CD8-positive, alpha-beta memory T cell (primary cell): ENCODE measurements around the gene PLPPR1. TPM values are rescaled to one million over a fixed set of nuclear protein-coding genes. Genes with fewer than 3 reads are reported as not detected.
"Not testable (repeated sequence)": the region's sequence is repeated elsewhere in the genome, so short reads cannot be mapped to it uniquely, and the experiment has no call there.

Experiments
- CTCF ChIA-PET: fragments of 350-600 bp; sonication (Branson Sonifier 250); formaldehyde crosslinking; loops from one replicate; lab custom pipeline; 2021; ENCODE audit warnings: antibody characterized with exemption; lab: Charles Lee
- POLR2A ChIA-PET: fragments of 350-600 bp; sonication (Branson Sonifier 250); formaldehyde crosslinking; loops from one replicate; lab custom pipeline; 2021; ENCODE audit warnings: antibody characterized with exemption; lab: Charles Lee
- DNase-seq, 5 donors: peaks; one replicate each; pipeline versions ENCODE4 v3.0.0 to v3.0.0-alpha.2; 2020 to 2022; ENCODE audit warnings: mixed read lengths in 1 of 5
- H3K27ac ChIP-seq: one replicate; pipeline ENCODE4 v1.7.0; 2013; ENCODE audit warnings: low read depth, mild to moderate bottlenecking, low read length, moderate library complexity
- H3K27me3 ChIP-seq: 2 replicates; pipeline ENCODE4 v1.7.0; 2013; ENCODE audit warnings: low read length, mild to moderate bottlenecking; ENCODE audit not compliant: insufficient read depth, poor library complexity, severe bottlenecking
- H3K36me3 ChIP-seq: 2 replicates; pipeline ENCODE4 v1.7.0; 2013; ENCODE audit warnings: mild to moderate bottlenecking, low read length, moderate library complexity; ENCODE audit not compliant: insufficient read depth
- H3K4me1 ChIP-seq: 2 replicates; pipeline ENCODE4 v1.7.0; 2013; ENCODE audit warnings: mild to moderate bottlenecking, low read length, moderate library complexity; ENCODE audit not compliant: insufficient read depth
- H3K4me3 ChIP-seq: 2 replicates; pipeline ENCODE4 v1.7.0; 2013; ENCODE audit warnings: mild to moderate bottlenecking, low read length
- H3K9me3 ChIP-seq: 2 replicates; pipeline ENCODE4 v1.7.0; 2013; ENCODE audit warnings: mild to moderate bottlenecking, low read length
- H3K27ac Mint-ChIP-seq, 8 donors: one replicate each; pipeline ENCODE4 v1.8.0; 2020 to 2021; ENCODE audit warnings: mixed read lengths in 8 of 8, mild to moderate bottlenecking in 6 of 8, inconsistent platforms in 3 of 8, moderate library complexity in 3 of 8
- H3K27me3 Mint-ChIP-seq, 2 donors: one replicate each; pipeline ENCODE4 v1.8.0; 2020 to 2021; ENCODE audit warnings: mixed read lengths in 2 of 2, mild to moderate bottlenecking in 1 of 2, moderate library complexity in 1 of 2
- H3K36me3 Mint-ChIP-seq, 3 donors: one replicate each; pipeline ENCODE4 v1.8.0; 2020 to 2021; ENCODE audit warnings: mixed read lengths in 3 of 3, inconsistent platforms in 1 of 3, mild to moderate bottlenecking in 1 of 3
- H3K4me1 Mint-ChIP-seq, 3 donors: one replicate each; pipeline ENCODE4 v1.8.0; 2020 to 2021; ENCODE audit warnings: mixed read lengths in 3 of 3, inconsistent platforms in 1 of 3, mild to moderate bottlenecking in 1 of 3
- H3K4me3 Mint-ChIP-seq, 7 donors: one replicate each; pipeline ENCODE4 v1.8.0; 2020 to 2021; ENCODE audit warnings: mixed read lengths in 7 of 7, mild to moderate bottlenecking in 6 of 7, moderate library complexity in 4 of 7, inconsistent platforms in 2 of 7
- H3K9me3 Mint-ChIP-seq, 5 donors: one replicate each; pipeline ENCODE4 v1.8.0; 2020 to 2022; ENCODE audit warnings: mixed read lengths in 5 of 5, mild to moderate bottlenecking in 3 of 5, moderate library complexity in 2 of 5, inconsistent platforms in 1 of 5
- polyA plus RNA-seq: library from polyadenylated mRNA; unstranded; fragments of 300-500 nt; fragmentation: Illumina TruSeq; gene quantifications from one replicate; pipeline ENCODE4 v1.2.3, GENCODE V29; 2021
- total RNA-seq, 2 experiments: library from RNA; stranded (reverse); gene quantifications; one replicate each; pipeline ENCODE4 v1.2.3, GENCODE V29; 2021

PLPPR1 gene
- total and polyA plus RNA-seq, 3 experiments from 2014 or later: not detected

DNA sequence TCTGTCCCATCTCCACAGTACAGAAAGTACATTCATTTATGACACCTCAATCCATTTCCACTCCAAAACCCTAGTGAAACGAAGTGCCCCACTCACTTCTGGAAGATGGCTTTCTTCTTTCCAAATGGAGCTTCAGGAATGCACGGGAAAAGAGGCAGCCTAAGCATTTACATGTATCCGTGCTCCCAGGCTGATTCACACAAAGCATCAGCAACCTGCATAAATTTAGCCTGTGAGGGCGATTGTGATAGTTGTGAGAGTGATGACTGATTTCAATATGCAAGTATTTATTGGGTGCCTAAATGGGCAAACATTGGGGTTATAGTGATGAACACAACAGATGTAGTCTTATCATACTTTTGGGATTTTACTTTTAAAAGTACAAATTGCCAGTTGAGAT, 86.6 kb downstream of the PLPPR1 start:
- CTCF ChIA-PET: no interaction called here
- no peak for DNase-seq
- Mint-ChIP-seq H3K9me3 (peaks cover 0 to 2% (median 2%) of the 10 kb centered on the region in 5 donors), H3K36me3 (no peaks in the 10 kb centered on the region), H3K4me1 (no peaks in the 10 kb centered on the region), H3K27ac (no peak overlapping the region), H3K4me3 (no peak overlapping the region), H3K27me3 (no peaks in the 10 kb centered on the region)
- POLR2A ChIA-PET: no interaction called here
- Histone ChIP-seq H3K9me3 (no peaks in the 10 kb centered on the region), H3K4me1 (no peaks in the 10 kb centered on the region), H3K27ac (no peak overlapping the region), H3K36me3 (no peaks in the 10 kb centered on the region), H3K27me3 (no peaks in the 10 kb centered on the region), H3K4me3 (no peak overlapping the region)

DNA sequence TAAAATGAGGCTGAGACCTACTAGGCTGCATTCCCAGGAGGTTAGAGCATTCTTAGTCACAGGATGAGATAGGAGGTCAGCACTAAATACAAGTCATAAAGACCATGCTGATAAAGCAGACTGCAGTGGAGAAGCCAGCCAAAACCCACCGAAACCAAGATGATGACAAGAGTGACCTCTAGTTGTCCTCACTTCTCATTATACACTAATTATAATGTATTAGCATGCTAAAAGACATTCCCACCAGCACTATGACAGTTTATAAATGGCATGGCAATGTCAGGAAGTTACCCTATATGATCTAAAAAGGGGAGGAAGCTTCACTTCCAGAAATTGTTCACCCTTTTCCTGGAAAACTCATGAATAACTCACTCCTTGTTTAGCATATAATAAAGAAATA, 88.6 kb downstream of the PLPPR1 start:
- Histone ChIP-seq H3K36me3 (no peaks in the 10 kb centered on the region), H3K9me3 (no peaks in the 10 kb centered on the region), H3K4me3 (no peak overlapping the region), H3K27me3 (no peaks in the 10 kb centered on the region), H3K27ac (no peak overlapping the region), H3K4me1 (no peaks in the 10 kb centered on the region)
- Mint-ChIP-seq H3K27ac (no peak overlapping the region), H3K27me3 (no peaks in the 10 kb centered on the region), H3K4me1 (no peaks in the 10 kb centered on the region), H3K9me3 (peaks cover 0 to 2% (median 0%) of the 10 kb centered on the region in 5 donors), H3K36me3 (no peaks in the 10 kb centered on the region), H3K4me3 (no peak overlapping the region)
- ChIA-PET POLR2A (no interaction called here), CTCF (no interaction called here)
- no peak for DNase-seq

DNA sequence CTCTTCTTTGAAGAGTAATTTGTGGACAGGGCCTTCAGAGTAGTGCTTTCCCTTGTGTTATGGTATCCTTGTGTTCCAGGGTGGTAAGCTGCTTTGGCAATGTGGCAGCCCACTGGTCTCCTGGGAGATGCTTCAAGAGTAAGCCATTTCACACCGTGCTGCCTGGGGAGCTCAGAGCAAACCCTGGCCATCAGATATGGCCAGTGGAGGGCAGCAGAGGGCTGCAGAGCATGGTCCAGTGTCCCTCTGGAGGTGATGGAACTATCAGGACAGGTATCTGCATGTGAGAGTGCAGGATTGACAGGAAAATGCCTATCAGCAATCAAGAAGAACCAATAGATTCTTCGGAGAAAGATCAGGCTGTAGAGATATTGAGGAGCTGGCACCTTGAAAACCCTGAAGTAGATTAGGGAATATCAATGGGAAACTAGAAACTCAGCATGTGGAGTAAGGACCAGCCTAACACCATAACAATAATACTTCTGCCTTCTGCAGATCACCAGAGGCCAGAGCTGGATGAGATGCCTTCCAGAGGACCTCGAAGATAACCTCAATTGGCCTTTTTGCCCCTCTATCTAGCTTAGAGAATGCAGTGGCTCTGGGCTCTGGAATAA, 90.8 kb downstream of the PLPPR1 start:
- Mint-ChIP-seq H3K4me3 (no peak overlapping the region), H3K9me3 (peaks cover 0 to 12% (median 4%) of the 10 kb centered on the region in 5 donors), H3K27ac (no peak overlapping the region), H3K36me3 (no peaks in the 10 kb centered on the region), H3K27me3 (no peaks in the 10 kb centered on the region), H3K4me1 (no peaks in the 10 kb centered on the region)
- ChIA-PET CTCF (no interaction called here), POLR2A (no interaction called here)
- H3K4me3 ChIP-seq: no peak overlapping the region
- no peaks in the 10 kb centered on the region for H3K4me1 ChIP-seq
- no peak for DNase-seq
- no peak overlapping the region for H3K27ac ChIP-seq
- no peaks in the 10 kb centered on the region for H3K9me3 ChIP-seq
- no peaks in the 10 kb centered on the region for H3K27me3 ChIP-seq
- no peaks in the 10 kb centered on the region for H3K36me3 ChIP-seq

DNA sequence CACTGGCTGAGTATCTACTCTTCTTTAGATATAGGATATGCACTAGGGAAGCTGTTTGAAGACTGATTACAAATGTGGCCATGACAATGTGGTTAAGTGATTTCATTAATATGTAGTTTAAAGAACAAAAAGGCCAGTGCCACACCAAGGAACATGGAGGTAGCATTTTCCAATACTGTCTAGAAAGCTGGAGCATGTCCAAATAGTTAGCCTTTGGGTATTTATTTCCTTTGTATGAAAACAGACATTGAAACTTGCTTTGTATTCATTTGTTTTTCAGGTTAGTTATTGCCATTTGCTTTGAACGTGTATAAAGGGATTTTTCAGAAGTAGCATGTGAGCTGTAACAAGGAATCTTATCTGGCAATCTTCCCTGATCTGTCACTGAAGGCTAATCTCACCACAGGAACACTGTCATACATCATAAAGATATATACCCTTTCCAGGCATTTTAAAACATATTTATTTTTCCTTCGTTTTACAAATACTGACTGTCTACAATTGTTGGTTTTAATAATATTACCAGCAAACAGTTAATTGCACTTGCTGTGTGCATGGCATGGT, 93.4 kb downstream of the PLPPR1 start:
- H3K36me3 ChIP-seq: no peaks in the 10 kb centered on the region
- no peak overlapping the region for H3K4me3 ChIP-seq
- Mint-ChIP-seq H3K4me1 (no peaks in the 10 kb centered on the region), H3K27ac (no peak overlapping the region), H3K9me3 (peaks cover 2 to 15% (median 4%) of the 10 kb centered on the region in 5 donors), H3K27me3 (no peaks in the 10 kb centered on the region), H3K36me3 (no peaks in the 10 kb centered on the region), H3K4me3 (no peak overlapping the region)
- no peak overlapping the region for H3K27ac ChIP-seq
- POLR2A ChIA-PET: no interaction called here
- no peaks in the 10 kb centered on the region for H3K4me1 ChIP-seq
- DNase-seq: no peak
- no peaks in the 10 kb centered on the region for H3K27me3 ChIP-seq
- no peaks in the 10 kb centered on the region for H3K9me3 ChIP-seq
- CTCF ChIA-PET: no interaction called here

DNA sequence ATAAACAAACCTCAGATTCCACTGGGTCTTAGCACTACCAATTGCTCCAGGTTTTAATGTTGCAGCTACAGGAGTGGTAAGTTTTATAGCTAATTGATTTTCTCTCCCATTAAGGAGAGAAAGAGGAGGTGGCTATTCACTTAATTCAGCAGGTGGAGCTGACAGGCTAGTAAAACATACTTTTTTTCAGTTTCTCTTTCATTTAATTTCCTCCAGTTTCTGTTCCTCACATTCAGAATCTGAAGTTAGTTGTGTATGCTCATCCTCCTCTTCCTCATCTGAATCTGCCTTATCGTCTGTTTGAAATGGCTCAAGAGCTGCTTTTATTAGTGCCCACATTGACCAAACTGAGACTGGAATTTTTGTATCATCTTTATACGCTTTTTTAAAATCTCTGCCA, 98.0 kb downstream of the PLPPR1 start:
- DNase-seq: no peak
- Mint-ChIP-seq H3K4me3 (no peak overlapping the region), H3K4me1 (no peaks in the 10 kb centered on the region), H3K27me3 (no peaks in the 10 kb centered on the region), H3K9me3 (peaks cover 2 to 15% (median 5%) of the 10 kb centered on the region in 5 donors), H3K36me3 (no peaks in the 10 kb centered on the region), H3K27ac (no peak overlapping the region)
- ChIA-PET POLR2A (no interaction called here), CTCF (no interaction called here)
- Histone ChIP-seq H3K36me3 (no peaks in the 10 kb centered on the region), H3K27ac (no peak overlapping the region), H3K9me3 (no peaks in the 10 kb centered on the region), H3K27me3 (no peaks in the 10 kb centered on the region), H3K4me1 (no peaks in the 10 kb centered on the region), H3K4me3 (no peak overlapping the region)

DNA sequence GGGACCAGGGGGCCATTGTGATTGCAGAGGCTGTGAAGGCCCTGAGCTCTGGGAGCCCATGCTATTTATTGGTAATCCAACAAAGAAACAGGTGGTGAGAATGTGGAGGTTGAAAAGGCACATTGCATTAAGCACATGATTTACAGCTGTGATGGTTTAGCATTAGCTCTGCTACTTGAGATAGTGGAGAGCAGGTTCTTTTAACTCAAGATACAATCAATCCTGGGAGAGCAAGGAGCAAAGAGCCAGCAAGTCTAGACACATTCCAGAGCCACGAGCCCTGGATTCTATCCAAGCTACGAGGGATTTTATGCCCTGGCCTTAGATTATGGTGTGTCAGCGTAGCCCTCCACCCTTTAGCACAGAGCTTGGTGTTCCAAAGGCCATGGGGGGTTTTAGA, 98.8 kb downstream of the PLPPR1 start:
- H3K4me1 Mint-ChIP-seq, H3K27ac ChIP-seq, H3K4me3 ChIP-seq, H3K36me3 ChIP-seq, CTCF ChIA-PET, H3K9me3 ChIP-seq, DNase-seq, H3K27me3 Mint-ChIP-seq, H3K4me1 ChIP-seq, POLR2A ChIA-PET, H3K27ac Mint-ChIP-seq, H3K27me3 ChIP-seq, H3K36me3 Mint-ChIP-seq, H3K4me3 Mint-ChIP-seq: not testable (repeated sequence)
- peaks cover 2 to 13% (median 5%) of the 10 kb centered on the region in 5 donors for H3K9me3 Mint-ChIP-seq

DNA sequence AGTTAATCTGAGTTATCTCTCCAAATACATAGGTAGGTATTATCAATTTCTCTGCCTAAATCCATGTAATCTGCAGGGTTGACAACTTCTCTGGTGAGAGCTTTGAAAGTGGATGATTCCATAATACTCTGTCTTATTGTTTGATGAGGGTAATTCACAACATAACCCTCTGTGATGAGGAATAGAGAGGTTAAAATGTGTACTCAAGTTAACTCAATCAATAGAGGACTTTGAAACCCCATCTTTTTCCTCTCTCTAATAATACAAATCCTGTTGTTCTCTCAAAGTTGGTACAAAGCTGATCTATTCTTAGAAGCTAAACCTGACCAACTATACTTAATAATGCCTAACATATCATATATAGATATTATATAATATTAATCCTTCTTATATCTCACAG, 100.1 kb downstream of the PLPPR1 start:
- Mint-ChIP-seq H3K4me3 (no peak overlapping the region), H3K9me3 (peaks cover 0 to 5% (median 2%) of the 10 kb centered on the region in 5 donors), H3K27me3 (no peaks in the 10 kb centered on the region), H3K4me1 (no peaks in the 10 kb centered on the region), H3K36me3 (no peaks in the 10 kb centered on the region), H3K27ac (no peak overlapping the region)
- H3K27ac ChIP-seq: no peak overlapping the region
- no peaks in the 10 kb centered on the region for H3K4me1 ChIP-seq
- POLR2A ChIA-PET: no interaction called here
- H3K9me3 ChIP-seq: no peaks in the 10 kb centered on the region
- H3K4me3 ChIP-seq: no peak overlapping the region
- H3K27me3 ChIP-seq: no peaks in the 10 kb centered on the region
- CTCF ChIA-PET: no interaction called here
- no peaks in the 10 kb centered on the region for H3K36me3 ChIP-seq
- DNase-seq: no peak

DNA sequence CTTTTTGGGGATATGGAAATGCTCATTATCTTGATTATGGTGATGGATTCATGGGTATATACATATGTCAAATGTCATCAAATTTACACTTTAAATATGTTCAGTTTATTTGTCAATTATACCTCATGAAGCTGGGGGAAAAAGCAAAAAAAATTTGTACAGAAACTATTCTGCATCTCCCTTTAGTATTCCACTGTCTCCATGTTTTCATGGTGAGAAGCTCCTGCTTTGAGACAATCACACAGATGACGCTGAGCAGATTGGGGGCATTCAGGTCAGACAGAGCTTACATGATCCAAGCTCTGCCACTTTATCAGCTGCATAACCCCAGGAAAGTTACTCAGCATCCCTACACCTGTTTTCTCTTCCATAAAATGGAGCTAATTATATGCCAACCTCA, 101.5 kb downstream of the PLPPR1 start:
- no peak overlapping the region for H3K27ac Mint-ChIP-seq

More for the DNA sequence above, 101.5 kb downstream of the PLPPR1 start:
- Histone ChIP-seq H3K4me3 (no peak overlapping the region), H3K9me3 (no peaks in the 10 kb centered on the region), H3K4me1 (no peaks in the 10 kb centered on the region), H3K36me3 (no peaks in the 10 kb centered on the region), H3K27ac (no peak overlapping the region), H3K27me3 (no peaks in the 10 kb centered on the region)
- H3K9me3 Mint-ChIP-seq: peaks cover 0 to 5% (median 0%) of the 10 kb centered on the region in 5 donors
- H3K36me3 Mint-ChIP-seq: no peaks in the 10 kb centered on the region
- no peak for DNase-seq
- CTCF ChIA-PET: no interaction called here
- H3K4me3 Mint-ChIP-seq: no peak overlapping the region
- H3K27me3 Mint-ChIP-seq: no peaks in the 10 kb centered on the region
- POLR2A ChIA-PET: no interaction called here
- H3K4me1 Mint-ChIP-seq: no peaks in the 10 kb centered on the region
